Measurements from ENCODE around the gene KANSL3.
A peak's percentile ranks its signal among the peaks of the same experiment; 100 is the strongest.
"Not testable (repeated sequence)": the region's sequence is repeated elsewhere in the genome, so short reads cannot be mapped to it uniquely, and the experiment has no call there.

The KANSL3 gene

GRCh38 chr2:96654791-96655190, 16.7 kb upstream of the KANSL3 start:
- not testable (repeated sequence) for DNase-seq (ENCODE audit: low read depth)

- no peak for DNase-seq (ENCODE audit: low read depth)
Observed at GRCh38 chr2:96651793-96652192, 13.7 kb upstream of the KANSL3 start.

DNA sequence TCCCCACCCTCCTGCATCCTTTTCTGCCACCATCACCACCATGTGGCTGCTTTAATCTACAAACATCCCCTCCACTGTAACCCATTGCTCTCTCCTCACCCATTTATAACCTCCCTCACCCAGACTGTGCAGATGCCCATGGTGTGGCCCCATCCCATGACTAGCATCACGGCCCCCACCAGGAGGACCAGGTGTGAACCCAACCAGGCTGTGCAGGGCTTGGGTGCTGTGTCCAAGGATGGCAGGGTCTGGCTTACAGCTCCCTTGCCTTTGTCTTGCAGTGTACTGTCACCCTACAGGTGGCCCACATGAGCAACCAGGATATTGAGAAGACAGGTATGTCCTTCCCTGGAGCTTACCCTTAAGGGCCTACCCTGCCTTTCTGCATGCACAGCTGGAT, 11.2 kb upstream of the KANSL3 start:
- DNase-seq (ENCODE audit: low read depth), result no peak

DNA sequence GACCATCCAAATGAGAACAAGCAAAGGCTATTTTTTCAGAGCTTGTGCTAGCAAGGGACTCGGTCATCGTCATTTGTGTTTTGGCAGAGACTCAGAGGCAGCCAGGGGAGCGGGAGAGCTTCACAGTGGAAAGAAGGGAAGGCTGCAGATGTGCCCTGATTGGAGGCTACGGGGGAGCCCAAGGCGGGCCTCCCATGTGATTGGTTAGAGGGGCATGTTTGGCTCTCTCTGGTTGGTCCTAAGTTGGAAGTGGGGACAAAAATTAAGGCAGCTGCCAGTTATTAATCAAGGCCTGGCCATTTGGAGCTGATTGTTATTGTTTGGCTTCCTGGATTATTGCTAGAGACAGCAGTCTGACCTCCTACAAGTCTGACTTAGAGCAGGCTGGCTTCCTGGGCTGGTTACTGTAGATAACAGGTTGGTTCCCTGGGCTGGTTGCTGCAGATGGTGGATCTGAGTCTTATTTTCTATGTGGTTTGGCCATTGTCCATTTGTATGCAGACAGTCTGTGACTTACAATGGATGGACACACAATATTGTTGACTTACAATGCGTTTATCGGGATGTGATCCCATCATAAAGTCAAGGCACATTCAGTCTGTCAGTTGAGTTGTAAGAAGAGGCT, 10.3 kb upstream of the KANSL3 start:
- no peak for DNase-seq (ENCODE audit: low read depth)

GRCh38 chr2:96647681-96648080, 9.6 kb upstream of the KANSL3 start:
- no peak for DNase-seq (ENCODE audit: low read depth)

GRCh38 chr2:96642564-96643360, 4.7 kb upstream of the KANSL3 start, which contains the start of gene FER1L5:
Gene FER1L5, plus strand, starts transcription at chr2:96642764. Its CDS starts 73 bp downstream, at chr2:96642837.
- no peak for DNase-seq (ENCODE audit: low read depth)

DNA sequence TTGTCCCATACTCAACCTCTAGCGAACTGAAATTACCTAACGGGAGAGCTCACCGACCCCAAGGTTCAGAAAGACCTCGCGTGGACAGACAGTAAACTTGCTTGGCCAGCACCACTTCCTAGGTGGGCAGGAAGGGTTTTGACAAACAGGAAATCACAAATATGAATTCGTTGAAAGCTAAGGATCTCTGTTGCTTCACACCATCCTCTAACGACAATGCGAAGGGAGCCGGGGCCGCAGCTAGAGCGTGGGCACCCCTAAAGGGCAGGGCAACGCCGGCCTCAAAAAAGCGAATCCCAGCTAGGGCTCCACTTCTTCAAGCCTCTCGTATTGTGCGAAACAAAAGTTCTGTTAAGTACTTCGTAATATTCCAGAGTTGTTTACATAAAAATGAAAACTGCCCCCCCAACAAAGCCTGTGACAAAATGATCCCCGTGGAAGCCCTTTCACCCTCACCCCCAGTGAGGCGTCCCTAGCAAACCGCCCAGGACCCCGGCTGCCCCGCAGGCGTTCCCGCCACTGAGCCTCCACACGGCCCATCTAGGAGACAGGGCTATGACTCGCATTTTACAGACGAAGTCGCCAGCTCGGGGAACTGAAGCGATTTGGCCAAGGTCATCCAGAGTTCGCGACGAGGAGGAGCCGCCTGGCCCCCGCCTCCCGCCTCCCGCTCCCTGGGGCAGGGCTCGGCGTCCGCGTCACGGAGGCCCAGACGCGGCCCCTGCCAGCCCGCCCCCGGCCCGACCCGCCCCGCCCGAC, 548 bp downstream of the KANSL3 start:
- peak; percentile 54 for DNase-seq (ENCODE audit: low read depth)

GRCh38 chr2:96636551-96637171, 1.5 kb downstream of the KANSL3 start:
- no peak for DNase-seq (ENCODE audit: low read depth)

GRCh38 chr2:96633641-96634040, 4.5 kb downstream of the KANSL3 start:
- no peak for DNase-seq (ENCODE audit: low read depth)

DNA sequence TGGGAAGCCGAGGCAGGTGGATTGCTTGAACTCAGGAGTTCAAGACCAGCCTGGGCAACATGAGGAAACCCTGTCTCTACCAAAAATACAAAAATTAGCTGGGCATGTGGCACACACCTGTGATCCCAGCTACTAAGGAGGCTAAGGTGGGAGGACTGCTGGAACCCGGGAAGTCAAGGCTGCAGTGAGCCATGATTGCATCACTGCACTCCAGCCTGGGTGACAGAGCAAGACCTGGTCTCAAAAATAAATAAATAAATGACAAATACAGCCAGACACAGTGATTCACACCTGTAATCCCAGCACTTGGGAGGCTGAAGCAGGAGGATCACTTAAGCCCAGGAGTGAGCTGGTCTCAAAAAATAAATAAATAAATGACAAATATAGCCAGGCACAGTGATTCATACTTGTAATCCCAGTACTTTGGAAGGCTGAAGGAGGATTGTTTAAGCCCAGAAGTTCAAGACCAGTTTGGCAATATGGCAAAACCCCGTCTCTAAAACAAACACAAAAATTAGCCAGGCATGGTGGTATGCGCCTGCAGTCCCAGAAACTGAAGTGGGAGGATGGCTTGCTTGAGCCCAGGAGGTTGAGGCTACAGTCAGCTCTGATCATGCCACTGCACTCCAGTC, 6.2 kb downstream of the KANSL3 start:
- no peak for DNase-seq (ENCODE audit: low read depth)

- DNase-seq (ENCODE audit: low read depth), result no peak
Observed at GRCh38 chr2:96626553-96626942, 11.6 kb downstream of the KANSL3 start.

DNA sequence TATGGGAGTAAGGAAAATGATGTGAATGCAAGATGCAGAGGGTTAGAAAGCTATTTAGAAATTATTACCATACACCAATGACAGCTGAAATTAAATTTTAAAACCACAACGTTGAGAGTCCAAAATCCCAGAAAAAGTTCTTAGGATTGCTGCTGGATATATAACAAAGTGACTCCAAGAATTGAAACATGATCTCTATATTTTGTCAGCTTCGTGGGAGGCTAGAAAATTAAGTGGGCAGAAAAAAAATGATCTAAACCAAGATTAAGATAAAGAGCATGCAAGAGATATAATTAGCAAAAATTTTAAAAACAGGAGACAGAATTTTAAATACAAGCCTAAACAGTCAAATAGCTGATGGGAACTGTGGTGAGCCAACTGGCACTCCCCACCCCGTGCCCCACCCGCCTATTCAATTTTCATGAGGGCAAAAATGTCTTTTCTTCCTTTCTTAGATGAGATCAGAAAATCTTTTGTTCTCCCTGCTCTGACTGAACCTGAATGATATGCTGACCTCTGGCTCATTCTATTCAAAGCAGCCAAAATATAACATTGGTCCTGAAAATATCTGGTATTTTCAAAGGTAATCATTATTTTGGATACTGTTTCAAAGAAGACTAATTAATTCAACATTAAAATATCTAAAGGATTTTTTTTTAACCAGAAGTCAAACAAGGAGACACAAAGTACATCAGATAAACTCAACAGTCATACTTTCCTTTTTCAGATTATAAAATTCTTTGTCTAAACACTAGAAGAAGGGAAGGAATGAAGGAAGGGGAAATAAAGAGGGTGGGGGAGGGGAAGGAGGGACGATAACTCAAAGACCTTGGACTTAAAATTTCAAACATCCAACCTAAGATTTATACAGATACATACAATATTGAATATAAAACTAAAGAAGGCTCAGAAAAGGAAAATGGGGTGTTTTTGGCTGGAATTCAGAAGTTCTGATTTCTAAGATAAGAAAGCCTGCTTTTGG, 12.2 kb downstream of the KANSL3 start:
- DNase-seq (ENCODE audit: low read depth), result no peak

DNA sequence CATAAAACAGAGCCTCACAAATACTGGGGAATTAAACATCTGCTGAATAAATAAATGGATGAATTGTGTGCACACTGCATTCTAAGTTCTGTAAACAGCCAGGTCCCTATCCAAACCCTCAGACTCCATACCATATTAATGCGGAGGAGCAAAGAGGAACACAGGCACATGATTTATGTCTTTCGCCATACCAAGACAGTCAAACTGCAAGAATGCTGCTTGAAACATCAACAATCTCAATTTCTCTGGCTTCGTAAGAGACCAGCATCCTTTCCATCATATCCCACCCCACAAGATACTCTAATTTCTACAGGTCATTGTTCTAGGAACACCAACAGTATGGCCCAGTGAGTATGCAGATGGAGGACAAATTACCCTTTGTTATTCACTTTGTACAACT, 15.0 kb downstream of the KANSL3 start:
- no peak for DNase-seq (ENCODE audit: low read depth)

GRCh38 chr2:96622544-96622943, 15.6 kb downstream of the KANSL3 start:
- no peak for DNase-seq (ENCODE audit: low read depth)

DNA sequence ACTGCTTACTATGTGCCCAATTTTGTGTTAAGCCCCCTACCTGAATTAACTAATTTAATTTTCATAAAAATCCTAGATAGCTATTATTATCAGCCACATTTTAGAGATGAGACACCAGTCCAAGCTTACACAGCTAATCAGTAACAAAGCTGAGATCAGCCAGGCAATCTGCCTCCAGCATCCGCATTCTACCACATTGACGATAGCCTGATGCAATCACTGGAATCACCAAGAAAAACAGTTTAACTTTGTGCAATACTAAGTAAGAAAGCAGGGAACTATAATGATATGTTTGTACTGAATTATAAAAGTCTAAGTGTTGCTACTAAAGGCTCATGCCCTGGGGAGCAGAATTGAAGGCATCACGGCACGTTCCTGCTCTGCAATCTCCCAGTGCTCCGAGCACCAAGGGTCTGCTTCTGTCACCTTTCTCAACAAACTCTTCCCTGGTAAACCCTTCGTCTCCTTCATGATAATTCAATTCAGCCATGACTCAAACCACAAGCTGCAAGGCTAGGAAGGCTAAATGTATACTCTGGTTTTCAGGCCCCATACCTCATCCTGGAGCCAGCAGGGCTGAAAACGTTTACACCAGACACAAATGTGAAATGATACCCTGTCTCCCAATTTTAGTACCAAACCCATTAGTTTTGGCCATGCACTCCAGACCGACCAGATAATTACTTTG, 19.4 kb downstream of the KANSL3 start:
- no peak for DNase-seq (ENCODE audit: low read depth)

GRCh38 chr2:96617012-96617411, 21.1 kb downstream of the KANSL3 start:
- DNase-seq (ENCODE audit: low read depth), result no peak

GRCh38 chr2:96616535-96616934, 21.6 kb downstream of the KANSL3 start:
- DNase-seq (ENCODE audit: low read depth), result no peak

DNA sequence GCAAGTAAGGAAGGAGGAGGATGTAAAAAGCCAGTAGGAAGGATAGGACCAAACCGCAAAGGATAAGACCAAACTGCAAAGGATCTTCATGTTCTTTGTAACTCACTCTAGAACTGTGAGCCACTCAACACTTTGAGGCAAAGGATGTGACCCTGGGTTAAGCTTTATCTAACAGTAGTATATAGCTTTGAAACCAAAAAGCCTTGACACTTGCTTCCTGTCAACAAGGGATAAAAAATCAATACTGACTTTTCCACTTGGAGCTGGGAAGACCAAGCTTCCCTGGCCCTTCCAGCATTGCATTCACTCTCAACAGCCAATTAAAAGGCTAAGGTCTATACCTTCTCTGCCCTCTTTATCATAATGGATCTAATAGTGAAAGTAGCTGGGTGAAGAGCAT, 22.0 kb downstream of the KANSL3 start:
- no peak for DNase-seq (ENCODE audit: low read depth)

DNA sequence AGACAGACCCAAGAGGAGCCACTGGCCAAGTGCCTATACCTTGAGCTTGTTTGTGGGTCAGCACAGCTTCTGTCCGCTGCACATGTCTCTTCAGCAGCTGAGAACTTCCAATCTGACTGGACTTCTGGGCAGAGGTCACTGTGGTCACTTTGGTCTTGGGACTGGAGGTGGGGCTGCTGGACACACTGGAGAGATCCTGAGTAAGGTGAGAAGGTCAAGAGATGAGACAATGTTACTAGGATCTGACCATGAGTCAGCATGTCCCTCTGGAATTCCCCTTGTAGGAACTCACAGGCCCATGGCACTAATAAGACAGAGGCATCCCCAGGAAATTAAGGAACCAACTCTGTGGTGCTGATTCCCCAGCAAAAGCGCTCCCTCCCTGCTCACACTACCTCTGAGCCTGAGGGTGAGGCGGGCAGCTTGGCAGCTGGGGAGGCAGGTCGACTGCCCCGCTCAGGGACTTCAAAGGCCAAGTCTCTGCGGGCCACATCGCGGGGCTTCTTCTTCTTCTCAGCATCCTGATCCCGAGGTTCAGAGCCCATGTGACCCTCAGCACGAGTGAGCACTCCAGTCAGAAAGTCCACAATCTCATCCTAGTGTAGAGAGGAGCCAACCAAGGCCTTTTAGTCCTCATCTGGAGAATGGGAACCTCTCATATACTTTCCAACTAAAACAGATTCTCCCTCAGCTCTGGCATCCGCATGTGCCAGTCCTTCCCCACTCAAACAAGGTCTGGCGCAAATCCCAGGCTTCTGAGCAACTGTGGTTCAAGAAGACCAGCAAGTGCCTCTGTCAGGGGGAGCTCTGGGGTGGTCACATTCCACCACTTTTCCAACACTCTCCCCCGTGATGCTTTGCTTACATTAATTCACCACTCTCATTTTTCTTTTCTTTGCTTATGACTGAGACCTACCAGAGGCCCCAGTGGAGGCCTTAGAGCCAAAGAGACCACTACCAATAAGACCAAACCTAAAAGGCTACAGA, 29.4 kb downstream of the KANSL3 start:
- no peak for DNase-seq (ENCODE audit: low read depth)

All from stimulated activated CD8-positive, alpha-beta memory T cell treated with anti-CD3 and anti-CD28 coated beads, Interleukin-12 subunit alpha, Interleukin-12 subunit beta, amount 100 ng/mL, for 1 hour (primary cell).